Keratinocyte (primary cell): ENCODE results near the gene MGLL. TPM values are rescaled to one million over a fixed set of nuclear protein-coding genes. Genes with fewer than 3 reads are reported as not detected.

Source experiments
- DNase-seq: peaks from one replicate; pipeline ENCODE4 v3.0.0-alpha.2; 2011; ENCODE audit warnings: low read depth, missing footprints, low spot score
- FAIRE-seq: peaks from 2 replicates; lab custom pipeline; 2011; peaks lifted over from hg19 to GRCh38; lab: Jason Lieb, UNC
- H2AFZ ChIP-seq: 2 replicates; pipeline ENCODE4 v1.6.0; 2012; ENCODE audit warnings: low read length, control low read depth, inconsistent platforms; ENCODE audit not compliant: control insufficient read depth
- H3K27ac ChIP-seq: 2 replicates; pipeline ENCODE4 v1.5.1; 2011; ENCODE audit warnings: low read length; ENCODE audit not compliant: control insufficient read depth, insufficient read depth
- H3K27me3 ChIP-seq: 3 replicates; pipeline ENCODE4 v1.6.0; 2011; ENCODE audit warnings: low read length; ENCODE audit not compliant: control insufficient read depth, insufficient read depth; ENCODE audit errors: extremely low read depth
- H3K36me3 ChIP-seq, 2 experiments: 2 replicates in 1 of 2; 3 replicates in 1 of 2; pipeline ENCODE4 v1.5.1; 2011; ENCODE audit warnings: low read length in 2 of 2, mild to moderate bottlenecking in 1 of 2; ENCODE audit not compliant: control insufficient read depth in 2 of 2, insufficient read depth in 2 of 2; ENCODE audit errors: extremely low read depth in 1 of 2
- H3K4me1 ChIP-seq: 3 replicates; pipeline ENCODE4 v1.5.1; 2011; ENCODE audit warnings: low read length; ENCODE audit not compliant: control insufficient read depth, insufficient read depth; ENCODE audit errors: extremely low read depth
- H3K4me2 ChIP-seq: 3 replicates; pipeline ENCODE4 v1.6.0; 2011; ENCODE audit warnings: low read depth, low read length; ENCODE audit not compliant: control insufficient read depth, insufficient read depth; ENCODE audit errors: extremely low read depth
- H3K4me3 ChIP-seq, 3 experiments: fragments of 200-600 bp in 1 of 3; sonication (generic) in 1 of 3; 2 replicates in 2 of 3; 3 replicates in 1 of 3; pipeline ENCODE4 v1.5.1; 2011 to 2016; ENCODE audit warnings: low read length in 3 of 3, mild to moderate bottlenecking in 3 of 3, control low read depth in 2 of 3, inconsistent platforms in 1 of 3, low read depth in 1 of 3, mixed read lengths in 1 of 3, mixed run types in 1 of 3, moderate library complexity in 1 of 3; ENCODE audit not compliant: control insufficient read depth in 2 of 3, insufficient read depth in 2 of 3; ENCODE audit errors: extremely low read depth in 1 of 3
- H3K79me2 ChIP-seq: 2 replicates; pipeline ENCODE4 v1.6.0; 2012; ENCODE audit warnings: low read length; ENCODE audit not compliant: control insufficient read depth, insufficient read depth
- H3K9ac ChIP-seq: 3 replicates; pipeline ENCODE4 v1.6.0; 2011; ENCODE audit warnings: low read length; ENCODE audit not compliant: control insufficient read depth, insufficient read depth; ENCODE audit errors: extremely low read depth
- H3K9me1 ChIP-seq: 3 replicates; pipeline ENCODE4 v1.6.0; 2011; ENCODE audit warnings: low read length; ENCODE audit not compliant: control insufficient read depth, insufficient read depth; ENCODE audit errors: extremely low read depth
- H3K9me3 ChIP-seq: 2 replicates; pipeline ENCODE4 v1.5.1; 2012; ENCODE audit warnings: low read depth, low read length; ENCODE audit not compliant: control insufficient read depth
- H4K20me1 ChIP-seq: 3 replicates; pipeline ENCODE4 v1.6.0; 2011; ENCODE audit warnings: low read length; ENCODE audit not compliant: control insufficient read depth, insufficient read depth; ENCODE audit errors: extremely low read depth
- EZH2 ChIP-seq: IDR thresholded peaks from one replicate; pipeline ENCODE4 v1.6.1; 2012; ENCODE audit warnings: inconsistent platforms, mild to moderate bottlenecking, low read length, moderate library complexity
- dilution Hi-C: fragments of 300-500 bp; cut with MboI; formaldehyde crosslinking; loops from one replicate; pipeline ENCODE4 v1.7.0; 2020; ENCODE audit warnings: low sequenced_read_pairs; ENCODE audit not compliant: extremely low pct_ligation_motif_present
- polyA plus RNA-seq, 5 experiments: library from polyadenylated mRNA; depleted of rRNA in 3 of 5; stranded (reverse) in 3 of 5; stranded (forward) in 1 of 5; unstranded in 1 of 5; fragments of >200 nt; gene quantifications; 1 replicate in 1 of 5; 2 replicates in 3 of 5; 3 replicates in 1 of 5; pipeline versions ENCODE4 v1.2.1 to v1.2.3, GENCODE V29; 2011 to 2012; ENCODE audit warnings: missing spikeins in 2 of 5, low read depth in 1 of 5, low replicate concordance in 1 of 5
- TF ChIP-seq, protein P1 (sequence below), 3 experiments: IDR thresholded peaks in 1 of 3; conservative IDR thresholded peaks in 1 of 3; optimal IDR thresholded peaks in 1 of 3; 2 replicates in 2 of 3; 3 replicates in 1 of 3; pipeline versions ENCODE3 to v1.5.1; 2011; ENCODE audit warnings: low read length in 3 of 3, mild to moderate bottlenecking in 3 of 3, moderate library complexity in 2 of 3, control low read depth in 1 of 3, inconsistent platforms in 1 of 3; ENCODE audit not compliant: insufficient read depth in 2 of 3; ENCODE audit errors: extremely low read depth in 1 of 3

The MGLL gene
- polyA plus RNA-seq, 1 donor (not counting 4 experiments of a cell fraction or from before 2014, with no cell fraction given) = 17.8 TPM

DNA sequence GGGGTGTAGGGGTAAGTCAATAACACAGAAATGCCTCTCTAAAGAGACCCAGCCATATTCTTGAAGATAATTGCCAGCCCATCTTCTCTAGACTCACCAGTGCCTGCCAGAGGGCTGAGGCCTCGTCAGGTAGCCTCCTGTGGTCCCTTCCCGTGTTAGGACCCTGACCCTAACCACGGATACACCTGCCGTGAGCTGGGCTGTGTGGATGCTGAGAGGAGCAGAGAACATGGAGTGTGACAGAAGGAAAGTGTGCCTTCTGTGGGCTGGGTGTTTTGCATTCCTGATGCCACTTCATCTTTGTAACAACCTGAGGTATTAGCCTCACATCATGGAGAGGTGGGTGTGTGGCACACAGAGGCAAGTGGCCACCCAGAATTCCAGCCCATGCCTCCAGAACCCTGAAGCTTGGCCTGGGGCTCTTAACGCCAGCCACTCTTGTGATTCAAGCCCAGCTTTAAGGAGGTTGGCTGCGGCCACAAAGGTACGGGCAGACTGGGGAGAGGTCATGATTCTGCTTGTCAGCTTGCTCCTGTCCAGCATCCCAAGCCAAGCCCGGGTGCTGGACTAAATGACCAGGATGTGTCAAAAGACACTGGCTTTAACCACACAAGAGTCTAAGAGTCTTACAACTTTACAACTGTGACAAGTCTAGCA, 170.7 kb downstream of the MGLL start:
- TF ChIP-seq, protein P1, sequence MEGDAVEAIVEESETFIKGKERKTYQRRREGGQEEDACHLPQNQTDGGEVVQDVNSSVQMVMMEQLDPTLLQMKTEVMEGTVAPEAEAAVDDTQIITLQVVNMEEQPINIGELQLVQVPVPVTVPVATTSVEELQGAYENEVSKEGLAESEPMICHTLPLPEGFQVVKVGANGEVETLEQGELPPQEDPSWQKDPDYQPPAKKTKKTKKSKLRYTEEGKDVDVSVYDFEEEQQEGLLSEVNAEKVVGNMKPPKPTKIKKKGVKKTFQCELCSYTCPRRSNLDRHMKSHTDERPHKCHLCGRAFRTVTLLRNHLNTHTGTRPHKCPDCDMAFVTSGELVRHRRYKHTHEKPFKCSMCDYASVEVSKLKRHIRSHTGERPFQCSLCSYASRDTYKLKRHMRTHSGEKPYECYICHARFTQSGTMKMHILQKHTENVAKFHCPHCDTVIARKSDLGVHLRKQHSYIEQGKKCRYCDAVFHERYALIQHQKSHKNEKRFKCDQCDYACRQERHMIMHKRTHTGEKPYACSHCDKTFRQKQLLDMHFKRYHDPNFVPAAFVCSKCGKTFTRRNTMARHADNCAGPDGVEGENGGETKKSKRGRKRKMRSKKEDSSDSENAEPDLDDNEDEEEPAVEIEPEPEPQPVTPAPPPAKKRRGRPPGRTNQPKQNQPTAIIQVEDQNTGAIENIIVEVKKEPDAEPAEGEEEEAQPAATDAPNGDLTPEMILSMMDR (optimal IDR thresholded peaks at IDR 0.05 in 1 of 3, IDR thresholded peaks at IDR 0.05 in 1 of 3, conservative IDR thresholded peaks at IDR 0.05 in 1 of 3; ENCODE audit: extremely low read depth in 1 of 3, insufficient read depth in 2 of 3, low read length in 3 of 3) = no peak
- TF ChIP-seq EZH2 = no peak
- no peak overlapping the region for H3K4me2 ChIP-seq
- no peaks in the 10 kb centered on the region for H3K27me3 ChIP-seq
- no peaks in the 10 kb centered on the region for H3K36me3 ChIP-seq
- peaks cover 5% of the 10 kb centered on the region for H3K4me1 ChIP-seq
- no peaks in the 10 kb centered on the region for H3K79me2 ChIP-seq
- H4K20me1 ChIP-seq = no peaks in the 10 kb centered on the region
- no peaks in the 10 kb centered on the region for H3K9me3 ChIP-seq
- FAIRE-seq = no peak
- H3K9ac ChIP-seq = no peak overlapping the region
- no peak for DNase-seq
- H2AFZ ChIP-seq = no peak overlapping the region
- no peak overlapping the region for H3K4me3 ChIP-seq
- H3K27ac ChIP-seq = no peak overlapping the region
- no peaks in the 10 kb centered on the region for H3K9me1 ChIP-seq
- dilution Hi-C loops = no loop called here

DNA sequence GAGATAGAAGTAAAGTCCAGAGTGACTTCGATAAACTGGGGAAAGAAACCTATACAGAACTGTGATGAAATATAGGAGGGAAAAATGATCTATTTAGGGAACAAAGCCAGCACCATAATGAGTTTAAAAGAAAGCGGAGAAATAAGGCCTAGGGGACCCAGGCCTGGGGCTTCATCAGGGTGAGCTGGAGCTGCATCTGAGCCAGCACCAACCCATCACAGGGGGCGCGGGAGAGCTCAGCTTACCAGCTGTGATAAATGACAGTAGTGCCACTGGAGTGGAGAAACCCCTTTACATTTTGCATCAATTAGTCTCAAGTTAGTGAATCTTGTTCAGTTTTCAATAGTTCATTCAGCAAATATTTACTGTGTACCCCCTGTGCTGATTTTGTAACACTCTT, 172.1 kb downstream of the MGLL start:
- no peak overlapping the region for H3K27ac ChIP-seq
- H3K27me3 ChIP-seq = no peaks in the 10 kb centered on the region
- no peak overlapping the region for H3K4me3 ChIP-seq
- H3K79me2 ChIP-seq = no peaks in the 10 kb centered on the region
- dilution Hi-C loops = no loop called here
- H3K36me3 ChIP-seq = no peaks in the 10 kb centered on the region
- no peak overlapping the region for H3K9ac ChIP-seq
- H3K4me1 ChIP-seq = peaks cover 5% of the 10 kb centered on the region
- H3K9me3 ChIP-seq = no peaks in the 10 kb centered on the region
- no peak overlapping the region for H3K4me2 ChIP-seq
- no peak for FAIRE-seq
- H2AFZ ChIP-seq = no peak overlapping the region
- TF ChIP-seq, protein P1 (optimal IDR thresholded peaks at IDR 0.05 in 1 of 3, IDR thresholded peaks at IDR 0.05 in 1 of 3, conservative IDR thresholded peaks at IDR 0.05 in 1 of 3; ENCODE audit: extremely low read depth in 1 of 3, insufficient read depth in 2 of 3, low read length in 3 of 3) = no peak
- TF ChIP-seq EZH2 = no peak
- H3K9me1 ChIP-seq = no peaks in the 10 kb centered on the region
- no peak for DNase-seq
- H4K20me1 ChIP-seq = no peaks in the 10 kb centered on the region
